Duodenal mucosa (tissue), 2 donors: ENCODE measurements around the gene AGMAT.

Experiments
- H3K27ac ChIP-seq: one replicate; pipeline ENCODE4 v1.7.0; 2013; ENCODE audit warnings: low read depth, low read length
- H3K27me3 ChIP-seq, 2 donors: one replicate each; pipeline ENCODE4 v1.7.0; 2013; ENCODE audit warnings: low read length in 2 of 2, control low read depth in 1 of 2; ENCODE audit not compliant: insufficient read depth in 2 of 2, control insufficient read depth in 1 of 2
- H3K36me3 ChIP-seq, 2 donors: one replicate each; pipeline ENCODE4 v1.7.0; 2013; ENCODE audit warnings: low read length in 2 of 2, control low read depth in 1 of 2; ENCODE audit not compliant: insufficient read depth in 2 of 2, control insufficient read depth in 1 of 2
- H3K4me1 ChIP-seq, 2 donors: one replicate each; pipeline ENCODE4 v1.7.0; 2013; ENCODE audit warnings: low read length in 2 of 2, control low read depth in 1 of 2; ENCODE audit not compliant: insufficient read depth in 2 of 2, control insufficient read depth in 1 of 2
- H3K4me3 ChIP-seq, 2 donors: one replicate each; pipeline ENCODE4 v1.7.0; 2013; ENCODE audit warnings: low read length in 2 of 2, low read depth in 1 of 2
- H3K9ac ChIP-seq, 2 donors: one replicate each; pipeline ENCODE4 v1.7.0; 2013; ENCODE audit warnings: low read length in 2 of 2, low read depth in 1 of 2
- H3K9me3 ChIP-seq, 2 donors: one replicate each; pipeline ENCODE4 v1.7.0; 2013; ENCODE audit warnings: low read length in 2 of 2, control low read depth in 1 of 2; ENCODE audit not compliant: control insufficient read depth in 1 of 2

The AGMAT gene

DNA sequence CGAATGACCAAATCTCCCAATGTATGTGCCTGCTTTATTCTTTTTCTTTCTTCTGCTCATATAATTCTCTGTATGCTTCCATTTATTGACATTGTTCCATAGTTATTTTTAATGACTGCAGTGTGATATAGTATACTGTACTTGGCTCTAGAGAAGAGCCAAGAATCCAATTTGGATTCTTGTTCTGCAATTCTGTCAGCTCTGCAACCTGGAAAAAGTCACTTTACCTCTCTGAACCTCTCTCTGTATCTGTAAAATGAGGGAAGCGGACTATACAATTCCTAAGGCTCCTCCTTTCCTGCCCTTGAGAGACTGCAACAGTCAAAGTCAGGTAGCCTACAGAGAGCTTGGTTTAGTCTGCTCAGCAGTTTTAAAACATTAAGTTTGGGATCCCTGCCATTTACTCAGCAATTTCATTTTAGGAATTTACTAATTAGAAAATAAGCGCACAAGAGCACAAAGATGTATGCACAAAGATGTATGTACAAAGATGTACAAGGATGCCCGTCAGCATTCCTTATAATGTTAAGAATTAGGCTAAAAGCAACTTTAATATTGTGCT, 43.5 kb downstream of the AGMAT start:
- H3K9me3 ChIP-seq: no peaks in the 10 kb centered on the region
- H3K36me3 ChIP-seq: peaks cover 17 to 65% of the 10 kb centered on the region in 2 donors
- no peak overlapping the region for H3K9ac ChIP-seq
- H3K4me3 ChIP-seq: no peak overlapping the region
- no peaks in the 10 kb centered on the region for H3K27me3 ChIP-seq
- no peaks in the 10 kb centered on the region for H3K4me1 ChIP-seq
- no peak overlapping the region for H3K27ac ChIP-seq

DNA sequence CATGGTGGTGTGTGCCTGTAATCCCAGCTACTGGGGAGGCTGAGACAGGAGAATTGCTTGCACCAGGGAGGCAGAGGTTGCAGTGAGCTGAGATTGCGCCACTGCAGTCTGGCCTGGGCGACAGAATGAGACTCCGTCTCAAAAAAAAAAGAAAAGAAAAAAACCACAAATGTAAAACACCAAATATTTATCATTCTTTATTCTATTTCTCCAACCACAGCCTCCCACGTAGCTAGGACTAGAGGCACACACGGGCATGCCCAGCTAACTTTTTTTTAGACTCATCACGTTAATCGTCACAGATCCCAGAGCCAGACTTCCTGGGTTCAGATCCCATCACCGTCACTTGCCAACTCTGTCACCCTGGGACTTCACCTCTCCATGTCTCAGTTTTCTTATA, 44.7 kb downstream of the AGMAT start:
- peaks cover 17 to 62% of the 10 kb centered on the region in 2 donors for H3K36me3 ChIP-seq

DNA sequence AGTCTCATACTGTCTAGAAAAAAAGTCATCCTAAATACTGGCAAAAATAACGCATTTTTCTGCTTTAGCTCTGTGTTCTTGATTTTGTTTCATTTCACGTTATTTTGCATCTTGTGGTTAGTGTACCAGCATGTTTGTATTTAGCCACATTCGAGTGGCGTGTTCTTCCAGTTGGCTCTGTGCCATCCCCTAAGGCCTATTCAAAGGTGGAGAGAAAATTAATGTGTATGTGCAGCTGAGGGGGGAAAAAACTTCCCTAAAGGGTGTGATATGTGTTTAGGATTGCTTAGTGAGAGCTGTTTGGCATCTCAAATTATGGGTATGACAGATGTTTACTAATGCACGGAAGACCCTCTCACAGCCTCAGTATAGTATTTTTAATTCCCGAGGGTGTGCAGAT, 46.1 kb downstream of the AGMAT start:
- no peaks in the 10 kb centered on the region for H3K9me3 ChIP-seq
- no peaks in the 10 kb centered on the region for H3K27me3 ChIP-seq
- H3K9ac ChIP-seq: no peak overlapping the region
- no peak overlapping the region for H3K27ac ChIP-seq
- peaks cover 24 to 59% of the 10 kb centered on the region in 2 donors for H3K36me3 ChIP-seq
- H3K4me3 ChIP-seq: no peak overlapping the region
- H3K4me1 ChIP-seq: no peaks in the 10 kb centered on the region

More for the DNA sequence above, 44.7 kb downstream of the AGMAT start:
- H3K4me3 ChIP-seq: no peak overlapping the region
- no peak overlapping the region for H3K9ac ChIP-seq
- H3K4me1 ChIP-seq: no peaks in the 10 kb centered on the region
- H3K9me3 ChIP-seq: no peaks in the 10 kb centered on the region
- no peaks in the 10 kb centered on the region for H3K27me3 ChIP-seq
- H3K27ac ChIP-seq: no peak overlapping the region

DNA sequence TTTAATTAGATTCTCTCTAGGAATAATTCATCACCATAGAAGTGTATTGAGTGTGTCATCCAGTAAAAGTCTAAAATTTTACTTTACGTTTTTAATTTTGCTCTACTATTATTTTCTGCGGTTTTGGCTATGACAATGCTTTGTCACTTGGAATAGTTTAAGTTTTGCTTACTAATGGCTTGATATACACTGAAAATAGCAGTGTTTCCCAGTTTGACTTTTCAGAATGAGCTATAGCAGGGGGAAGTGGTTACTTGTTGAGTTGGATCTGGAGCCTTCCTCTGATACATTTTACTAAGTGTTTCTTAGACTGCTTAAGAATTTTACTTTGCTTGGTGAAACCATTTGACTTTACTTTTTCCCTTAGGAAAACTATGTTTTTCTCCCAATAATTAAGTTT, 53.2 kb downstream of the AGMAT start:
- Histone ChIP-seq H3K9me3 (no peaks in the 10 kb centered on the region), H3K4me3 (no peak overlapping the region), H3K27me3 (no peaks in the 10 kb centered on the region), H3K9ac (no peak overlapping the region), H3K27ac (no peak overlapping the region), H3K36me3 (peaks cover 14 to 16% of the 10 kb centered on the region in 2 donors), H3K4me1 (peaks cover 8 to 9% of the 10 kb centered on the region in 2 donors)

DNA sequence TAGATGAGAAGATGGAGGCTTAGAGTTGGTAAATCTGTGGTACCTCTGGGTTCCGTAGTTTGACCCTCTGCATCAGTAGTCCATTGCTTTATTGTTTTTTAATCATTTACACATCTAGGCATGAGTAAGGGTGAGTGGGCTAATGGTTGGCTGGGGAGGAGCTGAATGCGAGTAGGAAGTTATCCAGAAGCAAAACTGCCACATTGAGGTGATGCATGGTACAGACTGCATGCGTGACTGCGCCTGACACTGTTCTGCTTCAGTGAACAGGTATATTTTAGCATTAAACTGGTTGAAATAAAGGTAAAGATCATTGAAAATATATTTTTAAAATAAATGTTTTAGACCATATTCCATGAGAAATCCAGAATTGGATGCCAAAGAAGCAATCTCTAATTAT, 53.8 kb downstream of the AGMAT start:
- no peak overlapping the region for H3K4me3 ChIP-seq
- H3K4me1 ChIP-seq: peaks cover 10 to 12% of the 10 kb centered on the region in 2 donors
- no peaks in the 10 kb centered on the region for H3K9me3 ChIP-seq
- no peak overlapping the region for H3K27ac ChIP-seq
- H3K36me3 ChIP-seq: peaks cover 12 to 16% of the 10 kb centered on the region in 2 donors
- no peak overlapping the region for H3K9ac ChIP-seq
- H3K27me3 ChIP-seq: no peaks in the 10 kb centered on the region

DNA sequence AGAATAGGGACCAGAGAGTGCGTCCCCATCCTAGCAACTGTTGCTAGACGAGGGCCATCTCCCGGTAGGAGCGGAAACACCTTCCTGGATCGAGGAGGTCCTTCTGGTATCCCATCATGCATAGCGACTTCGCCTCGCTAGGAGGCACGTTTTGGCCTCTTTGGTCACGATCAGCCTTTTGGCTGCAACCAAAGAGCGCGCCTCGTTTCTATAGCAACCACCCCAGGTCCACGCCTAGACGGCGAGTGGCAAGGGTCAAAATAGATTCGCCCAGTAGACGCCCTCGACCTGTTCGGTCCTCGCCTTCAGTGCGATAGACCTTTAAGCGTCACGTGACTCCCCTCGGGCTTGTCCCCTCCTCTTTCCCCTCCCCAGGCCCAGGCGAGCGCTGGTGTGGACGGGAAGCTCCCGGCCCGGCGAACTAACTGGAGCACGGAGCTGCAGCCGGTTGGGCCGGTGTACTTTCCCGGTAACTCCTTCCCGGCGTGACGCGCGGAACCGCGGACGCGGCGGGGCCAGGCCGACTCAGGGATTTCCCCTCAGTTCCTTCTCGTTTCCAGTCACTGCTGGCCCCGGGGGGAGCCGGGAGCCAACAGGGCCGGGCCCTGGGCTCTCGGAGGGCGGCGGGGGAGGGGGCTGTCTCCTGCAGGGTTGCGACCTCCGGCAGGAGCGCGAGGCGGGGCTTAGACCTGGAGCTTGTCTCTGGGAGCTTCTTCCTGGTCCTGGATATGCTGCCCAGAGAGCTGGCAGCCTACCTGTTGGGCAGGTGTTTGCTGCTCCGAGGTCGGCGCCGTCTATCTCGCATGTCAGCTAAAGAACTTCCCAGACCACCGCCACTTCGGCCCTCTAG, 58.1 kb downstream of the AGMAT start, which contains the start of gene DNAJC16:
TSS of gene DNAJC16 (plus strand) at position 359 of the 850 bp plus-strand sequence. CDS start 2,258 bp downstream, outside the sequence.
- peaks cover 0 to 1% of the 10 kb centered on the region in 2 donors for H3K36me3 ChIP-seq

DNA sequence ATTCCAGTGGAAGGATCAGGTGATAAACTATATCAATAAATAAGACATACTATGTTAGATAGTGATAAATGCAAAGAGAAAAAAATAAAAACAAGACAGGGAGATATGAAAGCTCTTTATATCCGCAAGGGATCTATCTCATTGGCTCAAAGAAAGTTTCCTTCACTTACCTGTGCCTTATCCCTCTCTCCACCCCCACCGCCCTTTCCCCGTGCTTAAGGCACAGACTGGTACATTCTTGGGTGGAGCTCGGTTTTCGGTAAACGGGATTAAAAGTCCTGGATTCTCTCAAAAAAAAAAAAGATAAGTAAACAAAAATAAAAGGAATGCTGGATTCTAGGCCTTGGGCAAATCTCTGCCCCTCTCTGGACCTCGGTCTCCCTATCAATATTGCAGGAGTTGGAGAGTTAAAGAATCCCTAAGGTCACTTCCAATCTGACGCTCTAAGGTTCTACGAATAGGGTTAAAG, 58.8 kb downstream of the AGMAT start:
- H3K9ac ChIP-seq: peak overlapping the region; percentile 85 to 86
- peaks cover 17 to 27% of the 10 kb centered on the region in 2 donors for H3K4me1 ChIP-seq
- no peaks in the 10 kb centered on the region for H3K36me3 ChIP-seq
- no peaks in the 10 kb centered on the region for H3K27me3 ChIP-seq
- H3K27ac ChIP-seq: peak overlapping the region; percentile 91
- H3K4me3 ChIP-seq: peak overlapping the region; percentile 90 to 91
- no peaks in the 10 kb centered on the region for H3K9me3 ChIP-seq

More for the DNA sequence above, 58.1 kb downstream of the AGMAT start, which contains the start of gene DNAJC16:
- H3K4me1 ChIP-seq: peaks cover 17 to 27% of the 10 kb centered on the region in 2 donors
- H3K9me3 ChIP-seq: no peaks in the 10 kb centered on the region
- peak within 1 kb of the TSS; percentile 88 to 91 for H3K9ac ChIP-seq
- no peaks in the 10 kb centered on the region for H3K27me3 ChIP-seq
- peak within 1 kb of the TSS; percentile 92 for H3K27ac ChIP-seq
- peak within 1 kb of the TSS; percentile 90 to 91 for H3K4me3 ChIP-seq

DNA sequence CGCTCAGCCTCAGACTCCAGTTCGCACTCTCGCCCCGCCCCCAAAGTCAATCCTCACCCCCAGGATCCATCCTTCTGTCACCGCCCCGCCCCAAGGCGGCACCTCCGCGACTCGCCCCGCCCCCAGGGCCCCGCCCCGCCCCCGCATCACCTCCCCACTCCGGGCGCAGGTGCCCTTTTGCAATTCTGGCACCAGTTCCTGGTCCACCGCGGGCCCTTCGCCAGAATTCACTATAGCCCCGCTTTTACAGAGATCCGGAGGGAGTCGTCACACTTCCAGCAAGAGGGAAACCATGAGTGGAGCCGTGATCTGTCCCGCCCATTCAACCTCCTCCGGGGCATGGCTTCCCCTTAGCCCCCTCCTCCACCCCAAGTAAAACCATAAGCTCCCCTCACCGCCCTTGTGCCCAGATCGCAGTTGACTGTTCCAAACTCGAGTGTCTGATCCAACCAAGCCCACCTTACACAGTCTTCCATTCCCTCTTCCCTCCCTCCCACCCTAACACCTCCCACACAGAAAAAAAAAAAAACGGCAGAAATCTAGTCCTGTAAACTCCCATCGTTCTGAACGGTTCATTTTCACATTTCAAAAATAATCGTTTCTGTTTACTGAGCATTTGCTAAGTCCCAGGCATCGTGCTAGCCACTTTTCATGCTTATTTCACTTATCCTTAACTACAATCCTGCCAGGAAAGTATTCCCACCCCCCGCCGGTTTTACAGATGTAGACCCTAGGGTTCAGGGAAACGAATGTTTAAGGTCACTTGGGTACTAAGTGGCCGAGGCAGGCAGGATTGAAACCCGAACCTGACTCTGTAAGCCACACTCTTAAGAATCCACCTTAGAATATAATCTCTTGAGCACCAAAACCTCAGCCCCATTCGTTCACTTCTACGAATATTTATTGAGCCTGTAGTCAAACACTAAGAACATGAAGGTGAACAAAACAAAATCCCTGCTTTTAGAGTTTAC, 59.5 kb downstream of the AGMAT start:
- Histone ChIP-seq H3K4me3 (peak overlapping the region; percentile 90 to 91), H3K9ac (peak overlapping the region; percentile 85 to 86), H3K36me3 (no peaks in the 10 kb centered on the region), H3K27me3 (no peaks in the 10 kb centered on the region), H3K4me1 (peaks cover 17 to 27% of the 10 kb centered on the region in 2 donors), H3K27ac (peak overlapping the region; percentile 91), H3K9me3 (no peaks in the 10 kb centered on the region)

DNA sequence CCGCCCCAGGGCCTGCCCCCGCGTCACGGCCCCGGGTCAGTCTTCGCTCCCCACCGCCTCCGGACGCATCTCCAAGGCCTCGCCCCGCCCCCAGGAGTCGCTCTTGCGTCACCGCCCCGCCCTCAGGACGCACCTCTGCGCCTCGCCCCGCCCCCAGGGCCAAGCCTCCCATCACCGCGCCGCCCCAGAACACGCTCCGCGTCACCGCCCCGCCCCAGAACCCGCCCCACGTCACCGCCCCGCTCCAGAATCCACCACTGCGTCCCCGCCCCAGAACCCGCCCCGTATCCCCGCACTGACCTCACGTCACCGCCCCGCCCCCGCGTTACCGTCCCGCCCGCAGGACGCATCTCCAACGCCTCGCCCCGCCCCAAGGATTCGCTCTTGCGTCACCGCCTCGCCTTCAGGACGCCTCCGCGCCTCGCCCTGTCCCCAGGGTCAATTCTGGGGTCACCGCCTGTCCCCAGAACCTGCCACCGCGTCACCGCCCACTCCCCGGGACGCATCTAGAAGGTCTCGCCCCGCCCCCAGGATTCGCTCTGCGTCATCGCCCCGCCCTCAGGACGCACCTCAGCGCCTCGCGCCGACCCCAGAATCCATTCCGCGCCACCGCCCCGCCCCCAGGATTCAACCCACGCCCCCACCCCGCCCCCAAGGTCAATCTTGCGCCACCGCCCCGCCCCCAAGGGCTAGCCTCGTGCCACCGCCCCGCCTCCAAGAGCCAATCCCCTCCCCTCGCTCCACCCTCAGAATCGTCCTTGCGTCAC, 60.4 kb downstream of the AGMAT start:
- Histone ChIP-seq H3K27me3 (no peaks in the 10 kb centered on the region), H3K9ac (peak overlapping the region; percentile 52 to 57), H3K4me1 (peaks cover 17 to 27% of the 10 kb centered on the region in 2 donors), H3K36me3 (no peaks in the 10 kb centered on the region), H3K4me3 (peak overlapping the region; percentile 55 to 90), H3K27ac (peak overlapping the region; percentile 100), H3K9me3 (no peaks in the 10 kb centered on the region)
